C4-2B (cell line): ENCODE measurements around the gene SEZ6.

Source experiments
- CTCF ChIP-seq: fragments of 450-650 bp; conservative IDR thresholded peaks from 2 replicates; pipeline ENCODE4 v1.5.1; 2017; ENCODE audit warnings: mild to moderate bottlenecking
- ZFX ChIP-seq: fragments of 450-650 bp; IDR thresholded peaks from 2 replicates; pipeline ENCODE4 v1.6.1; 2017

GRCh38 chr17:28977659-28978355 is 28.0 kb downstream of the SEZ6 start:
- TF ChIP-seq CTCF (no peak), ZFX (no peak)
